ENCODE results near the gene C1orf210. TPM values are rescaled to one million over a fixed set of nuclear protein-coding genes. Genes with fewer than 3 reads are reported as not detected.

C1orf210 gene
- total RNA-seq, 1 donor from 2014 or later = 6.6 TPM

DNA sequence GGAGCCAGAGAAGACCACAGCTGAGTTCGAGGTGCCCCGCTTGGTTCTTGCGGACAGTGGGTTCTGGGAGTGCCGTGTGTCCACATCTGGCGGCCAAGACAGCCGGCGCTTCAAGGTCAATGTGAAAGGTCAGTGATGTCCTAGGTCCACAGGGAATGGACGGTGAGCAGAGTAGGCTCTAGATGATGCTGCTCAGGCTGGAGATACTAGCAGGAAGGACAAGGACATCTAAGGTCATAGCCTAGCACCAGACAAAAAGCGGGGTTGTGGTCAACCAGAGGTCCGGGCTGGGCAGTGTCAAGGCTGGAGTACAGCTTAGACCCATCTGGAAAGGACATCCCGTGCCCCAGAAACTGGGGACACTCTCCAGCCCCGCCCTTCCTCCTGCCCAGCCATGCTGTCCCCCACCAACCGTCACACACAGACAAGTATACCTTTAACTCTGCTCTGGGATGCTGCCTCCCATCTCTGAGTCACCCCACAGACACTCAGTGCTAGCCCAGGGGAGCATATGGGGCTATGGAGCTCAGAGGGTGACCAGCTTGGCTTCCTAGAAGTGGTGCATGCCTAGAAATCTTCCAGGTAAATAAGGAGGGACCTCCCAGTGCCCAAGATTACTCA, 24.1 kb upstream of the C1orf210 start:
- TF ChIP-seq CTCF (IDR thresholded peaks at IDR 0.05; ENCODE audit: insufficient read depth, low read length, poor library complexity, severe bottlenecking) = no peak
- peaks cover 8% of the 10 kb centered on the region for H3K27me3 ChIP-seq (ENCODE audit: control insufficient read depth, insufficient read depth, low read length)
- H3K4me3 ChIP-seq (ENCODE audit: low read depth, low read length) = no peak overlapping the region
- H3K36me3 ChIP-seq (ENCODE audit: control insufficient read depth, insufficient read depth, low read length) = no peaks in the 10 kb centered on the region
- no peak for DNase-seq (ENCODE audit: low read depth)

DNA sequence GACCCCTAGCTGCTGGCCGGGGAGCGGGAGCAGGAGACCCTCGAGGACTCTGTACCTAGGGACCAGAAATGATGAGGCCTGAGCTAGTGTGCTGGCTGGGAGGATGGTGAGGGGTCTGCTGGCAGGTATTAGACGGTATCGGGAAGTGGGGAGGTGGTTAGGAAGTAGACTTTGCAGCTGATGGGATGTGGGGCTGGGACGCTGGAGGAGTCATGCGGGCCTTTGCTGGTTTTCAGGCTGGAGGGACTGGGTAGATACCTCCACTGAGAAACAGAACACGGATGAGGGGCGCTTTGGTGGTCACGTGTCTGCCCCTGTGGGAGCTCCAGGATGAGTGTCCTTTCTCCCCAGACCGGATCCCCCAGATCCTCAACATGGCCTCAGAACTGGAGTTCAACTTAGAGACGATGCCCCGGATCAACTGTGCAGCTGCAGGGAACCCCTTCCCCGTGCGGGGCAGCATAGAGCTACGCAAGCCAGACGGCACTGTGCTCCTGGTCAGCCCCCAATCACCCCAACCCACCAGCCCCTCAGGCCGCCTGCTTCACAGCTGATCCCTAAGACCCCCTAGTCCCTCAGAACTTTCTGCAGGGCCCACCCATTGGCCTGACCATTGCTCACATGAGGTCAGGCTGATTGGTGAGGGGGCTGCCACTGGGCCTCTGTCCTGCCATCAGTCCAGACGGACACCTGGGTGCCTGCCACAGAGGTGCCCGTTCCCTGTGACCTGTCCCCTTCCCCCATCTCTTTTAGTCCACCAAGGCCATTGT, 23.4 kb upstream of the C1orf210 start:
- Histone ChIP-seq H3K4me3 (ENCODE audit: low read depth, low read length) (no peak overlapping the region), H3K27me3 (ENCODE audit: control insufficient read depth, insufficient read depth, low read length) (peaks cover 8% of the 10 kb centered on the region), H3K36me3 (ENCODE audit: control insufficient read depth, insufficient read depth, low read length) (no peaks in the 10 kb centered on the region)
- no peak for TF ChIP-seq CTCF (IDR thresholded peaks at IDR 0.05; ENCODE audit: insufficient read depth, low read length, poor library complexity, severe bottlenecking)
- DNase-seq (ENCODE audit: low read depth) = no peak

- Histone ChIP-seq H3K4me3 (ENCODE audit: low read depth, low read length) (no peak overlapping the region), H3K27me3 (ENCODE audit: control insufficient read depth, insufficient read depth, low read length) (peaks cover 8% of the 10 kb centered on the region), H3K36me3 (ENCODE audit: control insufficient read depth, insufficient read depth, low read length) (no peaks in the 10 kb centered on the region)
- no peak for TF ChIP-seq CTCF (IDR thresholded peaks at IDR 0.05; ENCODE audit: insufficient read depth, low read length, poor library complexity, severe bottlenecking)
- no peak for DNase-seq (ENCODE audit: low read depth)
These were observed 22.2 kb upstream of the C1orf210 start for GRCh38 chr1:43307458-43308158.

DNA sequence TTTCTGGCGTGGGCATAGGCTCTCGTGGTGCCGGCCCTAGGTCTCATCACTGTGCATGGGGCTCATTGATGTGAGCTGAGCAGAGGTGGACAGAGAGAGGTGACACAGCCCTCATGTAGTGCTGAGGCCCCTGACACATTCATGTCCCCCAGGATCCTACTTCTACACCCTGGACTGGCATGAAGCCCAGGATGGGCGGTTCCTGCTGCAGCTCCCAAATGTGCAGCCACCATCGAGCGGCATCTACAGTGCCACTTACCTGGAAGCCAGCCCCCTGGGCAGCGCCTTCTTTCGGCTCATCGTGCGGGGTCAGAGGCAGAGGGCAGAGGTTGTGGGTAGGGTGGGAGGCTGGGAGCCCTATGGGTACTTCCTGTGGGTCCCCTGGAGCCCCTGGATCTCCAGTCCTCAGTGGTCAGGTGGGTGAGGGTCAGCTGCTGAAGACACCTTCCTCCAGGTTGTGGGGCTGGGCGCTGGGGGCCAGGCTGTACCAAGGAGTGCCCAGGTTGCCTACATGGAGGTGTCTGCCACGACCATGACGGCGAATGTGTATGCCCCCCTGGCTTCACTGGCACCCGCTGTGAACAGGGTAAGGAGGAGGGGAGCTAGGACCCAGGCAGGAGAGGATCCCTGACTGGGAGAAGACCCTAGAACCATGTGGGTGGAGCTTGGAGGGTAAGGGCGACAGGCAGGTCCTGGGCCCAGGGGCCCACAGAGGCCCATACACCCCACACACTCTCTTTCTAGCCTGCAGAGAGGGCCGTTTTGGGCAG, 21.5 kb upstream of the C1orf210 start:
- Histone ChIP-seq H3K4me3 (ENCODE audit: low read depth, low read length) (no peak overlapping the region), H3K27me3 (ENCODE audit: control insufficient read depth, insufficient read depth, low read length) (peaks cover 8% of the 10 kb centered on the region), H3K36me3 (ENCODE audit: control insufficient read depth, insufficient read depth, low read length) (no peaks in the 10 kb centered on the region)
- TF ChIP-seq CTCF (IDR thresholded peaks at IDR 0.05; ENCODE audit: insufficient read depth, low read length, poor library complexity, severe bottlenecking) = no peak
- no peak for DNase-seq (ENCODE audit: low read depth)

- Histone ChIP-seq H3K4me3 (ENCODE audit: low read depth, low read length) (no peak overlapping the region), H3K27me3 (ENCODE audit: control insufficient read depth, insufficient read depth, low read length) (peaks cover 5% of the 10 kb centered on the region), H3K36me3 (ENCODE audit: control insufficient read depth, insufficient read depth, low read length) (no peaks in the 10 kb centered on the region)
- no peak for TF ChIP-seq CTCF (IDR thresholded peaks at IDR 0.05; ENCODE audit: insufficient read depth, low read length, poor library complexity, severe bottlenecking)
- DNase-seq (ENCODE audit: low read depth) = no peak
These were observed 20.7 kb upstream of the C1orf210 start for GRCh38 chr1:43305926-43306687.

Measured in kidney epithelial cell (primary cell).